Smooth muscle cell (in vitro differentiated cells): ENCODE results near the gene BCL2L11. TPM values are rescaled to one million over a fixed set of nuclear protein-coding genes. Genes with fewer than 3 reads are reported as not detected.

Experiments used
- DNase-seq: peaks from one replicate; lab custom pipeline; 2025; ENCODE audit not compliant: unreplicated experiment; lab: John Stamatoyannopoulos, UW
- H2AFZ ChIP-seq: fragments of 200-600 bp; sonication (generic); 2 replicates; pipeline ENCODE4 v1.6.0; 2016; ENCODE audit warnings: antibody characterized with exemption, low read depth, mild to moderate bottlenecking
- H3F3A ChIP-seq: fragments of 200-600 bp; sonication (generic); 2 replicates; pipeline ENCODE4 v1.6.0; 2017; ENCODE audit warnings: antibody characterized with exemption, low read depth
- H3K27ac ChIP-seq: fragments of 200-600 bp; sonication (generic); 2 replicates; pipeline ENCODE4 v1.5.1; 2016; ENCODE audit warnings: low read depth, mild to moderate bottlenecking
- H3K27me3 ChIP-seq: fragments of 200-600 bp; sonication (generic); 2 replicates; pipeline ENCODE4 v1.6.1; 2016; ENCODE audit warnings: low read depth, mild to moderate bottlenecking
- H3K36me3 ChIP-seq: fragments of 200-600 bp; sonication (generic); 2 replicates; pipeline ENCODE4 v1.5.1; 2016; ENCODE audit warnings: low read depth
- H3K4me1 ChIP-seq: fragments of 200-600 bp; sonication (generic); 2 replicates; pipeline ENCODE4 v1.5.1; 2016; ENCODE audit warnings: low read depth
- H3K4me2 ChIP-seq: fragments of 200-600 bp; sonication (generic); 2 replicates; pipeline ENCODE4 v1.6.0; 2016; ENCODE audit warnings: mild to moderate bottlenecking
- H3K4me3 ChIP-seq: fragments of 200-600 bp; sonication (generic); 2 replicates; pipeline ENCODE4 v1.5.1; 2016; ENCODE audit warnings: mild to moderate bottlenecking
- H3K79me2 ChIP-seq: fragments of 200-600 bp; sonication (generic); 2 replicates; pipeline ENCODE4 v1.6.0; 2016; ENCODE audit warnings: low read depth, mild to moderate bottlenecking
- H3K9ac ChIP-seq: fragments of 200-600 bp; sonication (generic); 2 replicates; pipeline ENCODE4 v1.6.0; 2016; ENCODE audit warnings: low read depth
- H3K9me3 ChIP-seq: fragments of 200-600 bp; sonication (generic); replicated peaks from 2 replicates; pipeline ENCODE4 v1.5.1; 2016; ENCODE audit warnings: low read depth
- H4K20me1 ChIP-seq: fragments of 200-600 bp; sonication (generic); 2 replicates; pipeline ENCODE4 v1.6.0; 2016; ENCODE audit warnings: low read depth
- CTCF ChIP-seq: fragments of 200-600 bp; sonication (generic); IDR thresholded peaks from 2 replicates; pipeline ENCODE4 v1.5.1; 2017; ENCODE audit warnings: borderline replicate concordance, mild to moderate bottlenecking, antibody characterized with exemption; ENCODE audit not compliant: insufficient read depth, poor library complexity, severe bottlenecking
- WGBS: methylation state at CpG from one replicate; pipeline ENCODE4 v1.1.7; 2016; ENCODE audit warnings: low lambda C conversion rate; 5-methylcytosine and 5-hydroxymethylcytosine counted together
- polyA plus RNA-seq: library from polyadenylated mRNA; unstranded; fragments of >200 nt; fragmentation: Nextera tagmentation; extraction: Ambion mirVana; gene quantifications from 2 replicates; pipeline ENCODE4 v1.2.1, GENCODE V29; 2016
- total RNA-seq: library from RNA; depleted of rRNA; stranded (reverse); fragments of >200 nt; gene quantifications from 2 replicates; pipeline ENCODE4 v1.2.3, GENCODE V29; 2014

BCL2L11 gene
- total and polyA plus RNA-seq, 2 experiments from 2014 or later = 4.9 to 10.0 TPM

GRCh38 chr2:111143107-111143842 lies 22.6 kb downstream of the BCL2L11 start:
- H3K27ac ChIP-seq = no peak overlapping the region
- H3K36me3 ChIP-seq = no peaks in the 10 kb centered on the region
- H2AFZ ChIP-seq = no peak overlapping the region
- H3K27me3 ChIP-seq = no peaks in the 10 kb centered on the region
- H3K79me2 ChIP-seq = peaks cover 18% of the 10 kb centered on the region
- H3K4me2 ChIP-seq = no peak overlapping the region
- no peak for TF ChIP-seq CTCF
- peaks cover 69% of the 10 kb centered on the region for H4K20me1 ChIP-seq
- peaks cover 2% of the 10 kb centered on the region for H3F3A ChIP-seq
- WGBS = 87% methylated on average over 10 of the region's 10 CpGs
- H3K9me3 ChIP-seq = no peaks in the 10 kb centered on the region
- H3K9ac ChIP-seq = no peak overlapping the region
- H3K4me3 ChIP-seq = no peak overlapping the region
- H3K4me1 ChIP-seq = peaks cover 15% of the 10 kb centered on the region
- DNase-seq = no peak

- H3K79me2 ChIP-seq = peaks cover 16% of the 10 kb centered on the region
- H3K9ac ChIP-seq = no peak overlapping the region
- no peak overlapping the region for H3K27ac ChIP-seq
- H3K4me1 ChIP-seq = peaks cover 16% of the 10 kb centered on the region
- no peak overlapping the region for H2AFZ ChIP-seq
- H4K20me1 ChIP-seq = peaks cover 68% of the 10 kb centered on the region
- H3K4me2 ChIP-seq = no peak overlapping the region
- 66% methylated on average over 1 of the region's 1 CpG for WGBS
- peaks cover 2% of the 10 kb centered on the region for H3F3A ChIP-seq
- H3K27me3 ChIP-seq = no peaks in the 10 kb centered on the region
- no peaks in the 10 kb centered on the region for H3K9me3 ChIP-seq
- DNase-seq = no peak
- H3K36me3 ChIP-seq = no peaks in the 10 kb centered on the region
- no peak overlapping the region for H3K4me3 ChIP-seq
- TF ChIP-seq CTCF = no peak
Measured at GRCh38 chr2:111143843-111144198, 23.1 kb downstream of the BCL2L11 start.

GRCh38 chr2:111145103-111145760 lies 24.5 kb downstream of the BCL2L11 start:
- Histone ChIP-seq H4K20me1 (peaks cover 66% of the 10 kb centered on the region), H3K9me3 (no peaks in the 10 kb centered on the region), H3K4me2 (no peak overlapping the region), H3F3A (peaks cover 2% of the 10 kb centered on the region), H3K27ac (no peak overlapping the region), H3K4me3 (no peak overlapping the region), H3K27me3 (no peaks in the 10 kb centered on the region), H2AFZ (no peak overlapping the region), H3K4me1 (peaks cover 16% of the 10 kb centered on the region), H3K9ac (no peak overlapping the region), H3K79me2 (peaks cover 21% of the 10 kb centered on the region), H3K36me3 (no peaks in the 10 kb centered on the region)
- 87% methylated on average over 7 of the region's 7 CpGs for WGBS
- DNase-seq = no peak
- no peak for TF ChIP-seq CTCF
